Large intestine (tissue), 3 donors: Measurements from ENCODE around the gene CORO2A. TPM values are rescaled to one million over a fixed set of nuclear protein-coding genes. Genes with fewer than 3 reads are reported as not detected.
A peak's percentile ranks its signal among the peaks of the same experiment; 100 is the strongest.

Experiments
- DNase-seq, 2 donors: peaks; one replicate each; pipeline versions ENCODE4 v3.0.0 to v3.0.0-alpha.2; 2013
- H3K27ac ChIP-seq: one replicate; pipeline ENCODE4 v1.5.1; 2013; ENCODE audit warnings: low read length
- H3K27me3 ChIP-seq: 2 replicates; pipeline ENCODE4 v1.6.1; 2013; ENCODE audit warnings: low read length; ENCODE audit not compliant: control insufficient read depth, insufficient read depth
- H3K36me3 ChIP-seq: 2 replicates; pipeline ENCODE4 v1.6.1; 2013; ENCODE audit warnings: low read length; ENCODE audit not compliant: control insufficient read depth, insufficient read depth
- H3K4me1 ChIP-seq: one replicate; pipeline ENCODE4 v1.6.1; 2013; ENCODE audit warnings: low read length; ENCODE audit not compliant: control insufficient read depth, insufficient read depth
- H3K4me3 ChIP-seq: one replicate; pipeline ENCODE4 v1.5.1; 2013; ENCODE audit warnings: low read length
- H3K9me3 ChIP-seq: one replicate; pipeline ENCODE4 v1.6.1; 2013; ENCODE audit warnings: mild to moderate bottlenecking, low read depth, low read length, moderate library complexity; ENCODE audit not compliant: control insufficient read depth
- WGBS: methylation state at CpG from one replicate; pipeline ENCODE4 v1.1.5; 2013; ENCODE audit warnings: low lambda C conversion rate; ENCODE audit not compliant: insufficient coverage; 5-methylcytosine and 5-hydroxymethylcytosine counted together
- polyA plus RNA-seq: library from polyadenylated mRNA; unstranded; fragments of 120-200 nt; gene quantifications from one replicate; pipeline ENCODE4 v1.2.1, GENCODE V29; 2013

Gene CORO2A
- polyA plus RNA-seq, 1 donor: 57.6 TPM

DNA sequence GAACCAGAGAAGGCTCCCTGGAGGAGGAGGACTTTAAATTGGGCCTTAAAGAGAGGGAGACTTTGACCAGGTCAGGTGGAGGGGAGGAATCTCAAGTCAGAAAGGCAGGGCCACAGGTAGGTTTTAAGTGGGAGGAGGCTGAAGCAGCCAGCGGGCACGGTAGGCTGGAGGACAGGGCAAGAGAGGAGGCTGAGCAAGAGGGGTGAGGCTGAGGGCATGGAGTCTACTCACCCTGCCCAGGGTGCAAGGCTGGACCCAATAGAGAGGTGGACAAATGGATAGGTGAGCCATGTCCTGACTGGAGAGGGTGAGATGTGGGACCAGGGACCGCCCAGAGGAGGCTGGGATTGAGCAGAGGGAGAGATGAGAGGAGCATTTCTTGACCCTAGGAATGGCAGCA, 47.8 kb downstream of the CORO2A start:
- no CpG with 5 or more reads among the region's 3 CpGs for WGBS
- Histone ChIP-seq H3K4me1 (peaks cover 57% of the 10 kb centered on the region), H3K27me3 (no peaks in the 10 kb centered on the region), H3K9me3 (no peaks in the 10 kb centered on the region), H3K27ac (peak overlapping the region; percentile 99), H3K4me3 (no peak overlapping the region), H3K36me3 (peaks cover 21% of the 10 kb centered on the region)
- no peak for DNase-seq

- H3K4me1 ChIP-seq: peaks cover 53% of the 10 kb centered on the region
- H3K4me3 ChIP-seq: no peak overlapping the region
- H3K27ac ChIP-seq: peak overlapping the region; percentile 99
- peaks cover 21% of the 10 kb centered on the region for H3K36me3 ChIP-seq
- H3K9me3 ChIP-seq: no peaks in the 10 kb centered on the region
- DNase-seq: no peak
- WGBS: no CpG with 5 or more reads among the region's 4 CpGs
- no peaks in the 10 kb centered on the region for H3K27me3 ChIP-seq
Observed at GRCh38 chr9:98144076-98144475, 48.4 kb downstream of the CORO2A start.

DNA sequence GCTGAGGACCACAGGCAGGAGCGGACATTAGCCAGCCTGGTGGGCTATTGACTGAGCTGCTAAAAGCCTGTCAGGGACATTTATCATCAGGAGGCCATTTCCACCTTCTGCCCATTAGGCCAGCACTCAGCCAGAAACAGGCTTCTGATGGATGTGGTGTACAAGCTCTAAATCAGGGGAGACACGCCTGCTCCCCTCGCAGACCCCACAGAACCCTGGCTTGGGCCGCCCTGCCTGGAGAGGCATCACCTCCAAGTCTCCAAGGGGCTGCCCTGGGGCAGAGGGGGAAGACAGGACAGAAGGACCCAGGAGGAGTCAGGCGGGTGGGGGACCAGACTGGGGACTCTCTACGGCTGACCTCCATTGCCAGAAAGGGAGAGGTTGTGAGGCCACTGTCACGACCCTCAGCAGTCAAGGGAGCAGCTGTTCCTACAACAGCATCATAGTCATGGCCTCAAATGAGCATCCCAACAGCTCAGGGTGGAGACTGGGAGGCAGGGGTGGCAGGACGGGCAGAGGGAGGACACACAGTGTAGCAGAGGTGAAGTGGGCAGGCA, 49.4 kb downstream of the CORO2A start:
- no peak for DNase-seq
- H3K36me3 ChIP-seq: peaks cover 21% of the 10 kb centered on the region
- no CpG with 5 or more reads among the region's 8 CpGs for WGBS
- peaks cover 53% of the 10 kb centered on the region for H3K4me1 ChIP-seq
- peak overlapping the region; percentile 99 for H3K27ac ChIP-seq
- H3K27me3 ChIP-seq: no peaks in the 10 kb centered on the region
- H3K9me3 ChIP-seq: no peaks in the 10 kb centered on the region
- H3K4me3 ChIP-seq: no peak overlapping the region

GRCh38 chr9:98142182-98142907, 50.1 kb downstream of the CORO2A start:
- no CpG with 5 or more reads among the region's 13 CpGs for WGBS
- H3K27me3 ChIP-seq: no peaks in the 10 kb centered on the region
- peak; percentile 97 to 99 for DNase-seq
- H3K27ac ChIP-seq: peak overlapping the region; percentile 99
- no peaks in the 10 kb centered on the region for H3K9me3 ChIP-seq
- peaks cover 47% of the 10 kb centered on the region for H3K4me1 ChIP-seq
- peaks cover 26% of the 10 kb centered on the region for H3K36me3 ChIP-seq
- no peak overlapping the region for H3K4me3 ChIP-seq

GRCh38 chr9:98140503-98140902, 51.9 kb downstream of the CORO2A start:
- no peaks in the 10 kb centered on the region for H3K27me3 ChIP-seq
- no peaks in the 10 kb centered on the region for H3K9me3 ChIP-seq
- no peak overlapping the region for H3K4me3 ChIP-seq
- WGBS: no CpG with 5 or more reads among the region's 5 CpGs
- no peak overlapping the region for H3K27ac ChIP-seq
- H3K4me1 ChIP-seq: peaks cover 31% of the 10 kb centered on the region
- DNase-seq: no peak
- H3K36me3 ChIP-seq: peaks cover 40% of the 10 kb centered on the region

GRCh38 chr9:98136489-98136888, 55.9 kb downstream of the CORO2A start:
- no peaks in the 10 kb centered on the region for H3K4me1 ChIP-seq
- no peak overlapping the region for H3K27ac ChIP-seq
- no peaks in the 10 kb centered on the region for H3K27me3 ChIP-seq
- no peak for DNase-seq
- H3K9me3 ChIP-seq: no peaks in the 10 kb centered on the region
- H3K36me3 ChIP-seq: peaks cover 61% of the 10 kb centered on the region
- H3K4me3 ChIP-seq: no peak overlapping the region

- no CpG with 5 or more reads among the region's 7 CpGs for WGBS
- H3K27ac ChIP-seq: no peak overlapping the region
- DNase-seq: no peak
Observed at GRCh38 chr9:98135938-98136337, 56.5 kb downstream of the CORO2A start.

GRCh38 chr9:98135558-98135934, 56.9 kb downstream of the CORO2A start:
- Histone ChIP-seq H3K9me3 (no peaks in the 10 kb centered on the region), H3K36me3 (peaks cover 68% of the 10 kb centered on the region), H3K27ac (no peak overlapping the region), H3K4me1 (no peaks in the 10 kb centered on the region), H3K4me3 (no peak overlapping the region), H3K27me3 (no peaks in the 10 kb centered on the region)
- no peak for DNase-seq
- WGBS: 40% methylated on average over 2 of the region's 4 CpGs

More at GRCh38 chr9:98135938-98136337, 56.5 kb downstream of the CORO2A start:
- peaks cover 64% of the 10 kb centered on the region for H3K36me3 ChIP-seq
- H3K4me3 ChIP-seq: no peak overlapping the region
- H3K9me3 ChIP-seq: no peaks in the 10 kb centered on the region
- no peaks in the 10 kb centered on the region for H3K27me3 ChIP-seq
- no peaks in the 10 kb centered on the region for H3K4me1 ChIP-seq

DNA sequence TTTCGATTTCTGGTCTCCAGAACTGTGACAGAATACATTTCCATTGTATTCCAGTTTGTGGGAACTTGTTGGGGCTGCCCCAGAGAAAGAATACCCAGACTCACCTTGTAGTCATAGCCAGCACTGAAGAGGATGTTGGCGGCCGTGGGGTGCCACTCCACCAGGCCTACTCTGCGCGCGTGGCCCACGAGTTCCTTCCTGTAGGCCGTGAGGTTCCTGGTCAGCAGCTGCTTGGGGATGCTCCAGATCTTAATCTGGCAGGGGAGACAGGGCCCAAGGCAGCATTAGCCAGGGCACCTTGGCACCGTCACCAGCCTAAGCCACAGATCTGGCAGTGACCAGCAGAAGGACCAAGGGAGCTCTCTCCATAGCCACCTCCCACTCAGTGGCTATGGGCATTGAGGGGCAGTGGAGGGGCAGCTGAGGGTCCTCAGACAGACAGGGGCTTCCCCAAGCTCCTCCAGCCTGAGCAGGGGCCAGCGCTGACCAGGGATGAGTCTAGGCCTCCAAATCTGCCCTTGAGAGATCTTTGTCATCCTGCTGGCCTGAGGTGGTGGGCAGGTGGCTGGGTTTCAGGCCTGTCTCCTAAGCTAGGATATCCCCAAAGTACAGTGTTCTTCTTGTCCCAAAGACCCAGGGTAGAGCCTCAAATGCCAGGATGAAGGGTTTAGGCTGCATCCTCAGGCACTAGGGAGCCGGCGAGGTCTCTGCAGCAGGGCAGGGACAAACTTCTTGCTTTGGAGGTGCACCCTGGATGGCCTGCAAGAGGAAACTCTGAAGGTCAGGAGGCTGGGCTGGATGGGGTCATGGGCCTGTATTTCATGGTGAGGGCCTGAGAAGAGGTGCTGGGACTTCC, 57.5 kb downstream of the CORO2A start:
- no peaks in the 10 kb centered on the region for H3K27me3 ChIP-seq
- no peak for DNase-seq
- H3K36me3 ChIP-seq: peaks cover 75% of the 10 kb centered on the region
- H3K9me3 ChIP-seq: no peaks in the 10 kb centered on the region
- no peak overlapping the region for H3K27ac ChIP-seq
- H3K4me1 ChIP-seq: no peaks in the 10 kb centered on the region
- no CpG with 5 or more reads among the region's 12 CpGs for WGBS
- H3K4me3 ChIP-seq: no peak overlapping the region

- no peak for DNase-seq
- Histone ChIP-seq H3K9me3 (no peaks in the 10 kb centered on the region), H3K27ac (no peak overlapping the region), H3K36me3 (peaks cover 91% of the 10 kb centered on the region), H3K4me1 (no peaks in the 10 kb centered on the region), H3K27me3 (no peaks in the 10 kb centered on the region), H3K4me3 (no peak overlapping the region)
- 100% methylated on average over 1 of the region's 14 CpGs for WGBS
Observed at GRCh38 chr9:98132806-98133631, 59.4 kb downstream of the CORO2A start.
